GM18505 (cell line): ENCODE data around the gene TMEM100.
"Not testable (repeated sequence)": the region's sequence is repeated elsewhere in the genome, so short reads cannot be mapped to it uniquely, and the experiment has no call there.

ENCODE experiments used
- ATAC-seq: cut with Tn5 transposase; IDR thresholded peaks from one replicate; pipeline ENCODE4 v1.9.1; 2021; ENCODE audit not compliant: unreplicated experiment
- POLR2A ChIP-seq: IDR thresholded peaks from 4 replicates; pipeline ENCODE4 v1.6.1; 2011; ENCODE audit warnings: borderline replicate concordance; ENCODE audit not compliant: insufficient read depth, insufficient read length; ENCODE audit errors: extremely low read depth

TMEM100 gene

GRCh38 chr17:55680686-55681341 lies 41.9 kb downstream of the TMEM100 start:
- no peak for ATAC-seq
- TF ChIP-seq POLR2A: no peak

DNA sequence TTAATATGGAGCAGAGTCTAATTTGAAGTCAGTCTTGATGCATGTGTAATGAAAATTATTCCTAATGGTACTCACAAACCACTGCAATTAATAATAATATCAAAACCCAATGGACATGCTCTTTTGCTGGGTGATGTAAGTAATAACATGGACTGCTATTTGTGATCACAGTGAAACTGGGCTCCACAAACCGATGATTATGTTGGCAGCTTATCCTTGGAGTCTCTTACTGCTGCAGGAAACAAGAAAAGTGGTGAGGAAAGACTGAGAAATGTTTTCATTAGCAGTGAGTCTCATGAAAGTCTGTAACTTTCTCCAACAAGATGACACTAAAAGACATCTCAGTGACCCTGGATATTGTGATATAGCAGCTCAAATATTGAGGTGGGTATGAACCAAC lies 45.2 kb downstream of the TMEM100 start:
- no peak for ATAC-seq

DNA sequence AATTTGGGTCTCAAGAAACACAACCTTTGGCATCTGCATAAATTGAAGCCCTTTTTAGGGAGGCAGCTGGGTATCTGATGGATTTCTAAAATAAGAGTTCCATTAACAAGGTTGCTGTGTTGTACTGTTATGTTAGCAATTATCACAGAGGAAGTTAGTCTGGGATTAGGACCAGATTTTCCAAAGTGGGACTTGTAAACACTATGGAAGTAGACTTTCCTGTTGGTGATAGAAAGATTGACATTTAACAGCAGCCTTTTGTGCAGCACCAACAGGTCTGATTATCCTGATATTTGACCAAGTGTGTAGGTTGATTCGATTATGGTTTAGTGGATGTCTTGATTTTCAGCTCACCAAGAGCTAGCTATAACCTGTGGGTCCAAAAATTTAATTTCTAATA lies 46.4 kb downstream of the TMEM100 start:
- no peak for TF ChIP-seq POLR2A

More for the DNA sequence above, 45.2 kb downstream of the TMEM100 start:
- TF ChIP-seq POLR2A: no peak

GRCh38 chr17:55673743-55674506 lies 48.7 kb downstream of the TMEM100 start:
- no peak for ATAC-seq
- no peak for TF ChIP-seq POLR2A

More for the DNA sequence above, 46.4 kb downstream of the TMEM100 start:
- ATAC-seq: no peak

DNA sequence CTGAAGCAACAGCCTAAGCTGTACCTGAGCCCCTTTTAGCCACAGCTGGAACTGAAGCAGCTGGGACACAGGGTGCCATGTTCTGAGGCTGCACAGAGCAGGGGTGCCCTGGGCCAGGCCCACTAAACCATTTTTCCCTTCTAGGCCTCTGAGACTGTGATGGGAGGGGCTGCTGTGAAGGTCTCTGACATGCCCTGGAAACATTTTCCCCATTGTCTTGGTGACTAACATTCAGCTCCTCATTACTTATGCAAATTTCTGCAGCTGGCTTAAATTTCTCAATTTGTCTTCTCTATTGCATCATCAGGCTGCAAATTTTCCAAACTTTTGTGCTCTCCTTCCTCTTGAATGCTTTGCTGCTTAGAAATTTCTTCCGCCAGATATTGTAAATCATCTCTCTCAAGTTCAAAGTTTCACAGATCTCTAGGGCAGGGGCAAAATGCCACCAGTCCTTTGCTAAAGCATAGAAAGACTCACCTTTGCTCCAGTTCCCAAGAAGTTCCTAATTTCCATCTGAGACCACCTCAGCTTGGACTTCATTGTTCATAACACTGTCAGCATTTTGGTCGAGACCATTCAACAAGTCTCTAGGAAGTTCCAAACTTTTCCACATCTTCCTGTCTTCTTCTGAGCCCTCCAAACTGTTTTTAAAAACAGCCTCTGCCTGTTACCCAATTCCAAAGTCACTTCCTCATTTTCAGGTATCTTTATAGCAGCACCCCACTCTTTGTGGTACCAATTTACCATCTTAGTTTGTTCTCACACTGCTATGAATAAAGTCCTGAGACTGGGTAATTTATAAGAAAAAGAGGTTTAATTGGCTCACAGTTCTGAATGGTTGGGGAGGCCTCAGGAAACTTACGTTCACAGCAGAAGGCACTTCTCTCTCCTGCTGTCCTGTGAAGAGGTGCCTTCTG lies 49.8 kb downstream of the TMEM100 start:
- TF ChIP-seq POLR2A: no peak
- no peak for ATAC-seq

GRCh38 chr17:55672010-55672409 lies 50.7 kb downstream of the TMEM100 start:
- not testable (repeated sequence) for ATAC-seq
